Measurements from ENCODE around the gene NFKBIB. TPM values are rescaled to one million over a fixed set of nuclear protein-coding genes. Genes with fewer than 3 reads are reported as not detected.
A peak's percentile ranks its signal among the peaks of the same experiment; 100 is the strongest.

The NFKBIB gene
- total and polyA plus RNA-seq, 2 of the 13 experiments (the other 11 are each of a cell fraction or from before 2014, with no cell fraction given), result 8.6 to 14.9 TPM

DNA sequence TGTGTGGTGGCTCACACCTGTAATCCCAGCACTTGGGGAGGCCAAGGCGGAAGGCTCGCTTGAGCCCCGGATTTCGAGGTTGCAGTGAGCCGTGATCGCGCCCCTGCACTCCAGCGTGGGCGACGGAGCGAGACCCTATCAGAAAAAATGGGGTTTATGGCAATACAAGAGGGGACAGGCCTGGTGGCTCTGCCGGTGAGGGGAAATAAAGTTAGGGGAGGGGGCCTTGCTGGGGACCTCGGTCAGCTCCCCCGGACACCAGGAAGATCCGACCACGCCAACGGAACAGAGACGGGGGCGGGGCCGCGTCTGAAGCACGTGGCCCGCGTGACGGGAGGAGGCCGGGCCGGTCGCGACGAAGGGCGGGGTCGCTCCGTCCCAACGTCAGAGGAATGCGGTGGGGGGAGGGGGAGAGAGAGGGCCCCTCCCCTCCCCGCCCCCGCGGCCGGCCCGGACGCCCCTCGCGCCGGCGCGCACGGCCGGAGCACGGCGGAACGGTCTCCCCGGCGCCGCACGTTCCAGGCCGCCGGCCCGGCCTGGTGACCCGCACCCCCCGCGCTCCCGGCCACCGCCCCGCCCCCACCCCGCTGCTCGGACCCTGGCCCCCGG lies 48.0 kb upstream of the NFKBIB start (continued):
- TF ChIP-seq AKNA (CRISPR knock-in tag; IDR thresholded peaks at IDR 0.05; ENCODE audit: borderline replicate concordance), result no peak
- TF ChIP-seq PAX8 (CRISPR knock-in tag; IDR thresholded peaks at IDR 0.05; ENCODE audit: borderline replicate concordance), result no peak
- no peak for TF ChIP-seq THYN1 (CRISPR knock-in tag; IDR thresholded peaks at IDR 0.05; ENCODE audit: borderline replicate concordance, low read depth)
- TF ChIP-seq TCF7L2 (IDR thresholded peaks at IDR 0.05; ENCODE audit: low read depth, low read length), result no peak
- peak; percentile 15 for TF ChIP-seq AGO2 (optimal IDR thresholded peaks at IDR 0.05; ENCODE audit: low read depth, low read length)
- TF ChIP-seq NBN (conservative IDR thresholded peaks at IDR 0.05), result no peak
- TF ChIP-seq ZNF460 (CRISPR knock-in tag; IDR thresholded peaks at IDR 0.05; ENCODE audit: borderline replicate concordance), result peak; percentile 92
- no peak for TF ChIP-seq ESRRA (CRISPR knock-in tag; IDR thresholded peaks at IDR 0.05; ENCODE audit: low read depth)
- no peak for TF ChIP-seq HNF4G (IDR thresholded peaks at IDR 0.05; ENCODE audit: borderline replicate concordance, low read depth, low read length)
- no peak for TF ChIP-seq HNF4G (CRISPR knock-in tag; IDR thresholded peaks at IDR 0.05; ENCODE audit: borderline replicate concordance, low read depth)
- no peak; the same call in 1 of the 2 replicates for TF ChIP-seq ZNF556 (CRISPR knock-in tag; IDR thresholded peaks at IDR 0.05; ENCODE audit: borderline replicate concordance)
- TF ChIP-seq KDM6A (CRISPR knock-in tag; IDR thresholded peaks at IDR 0.05; ENCODE audit: low read depth), result no peak
- TF ChIP-seq RARA (CRISPR knock-in tag; IDR thresholded peaks at IDR 0.05), result peak; percentile 62
- peak; percentile 31 for TF ChIP-seq ZNF343 (CRISPR knock-in tag; IDR thresholded peaks at IDR 0.05)
- no peak for TF ChIP-seq JUN (CRISPR knock-in tag; IDR thresholded peaks at IDR 0.05)
- TF ChIP-seq, protein P1, sequence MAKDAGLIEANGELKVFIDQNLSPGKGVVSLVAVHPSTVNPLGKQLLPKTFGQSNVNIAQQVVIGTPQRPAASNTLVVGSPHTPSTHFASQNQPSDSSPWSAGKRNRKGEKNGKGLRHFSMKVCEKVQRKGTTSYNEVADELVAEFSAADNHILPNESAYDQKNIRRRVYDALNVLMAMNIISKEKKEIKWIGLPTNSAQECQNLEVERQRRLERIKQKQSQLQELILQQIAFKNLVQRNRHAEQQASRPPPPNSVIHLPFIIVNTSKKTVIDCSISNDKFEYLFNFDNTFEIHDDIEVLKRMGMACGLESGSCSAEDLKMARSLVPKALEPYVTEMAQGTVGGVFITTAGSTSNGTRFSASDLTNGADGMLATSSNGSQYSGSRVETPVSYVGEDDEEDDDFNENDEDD (CRISPR knock-in tag; IDR thresholded peaks at IDR 0.05; ENCODE audit: borderline replicate concordance), result peak; percentile 84; the same call in 1 of the 2 replicates
